ENCODE results near the gene CTDSPL. TPM values are rescaled to one million over a fixed set of nuclear protein-coding genes. Genes with fewer than 3 reads are reported as not detected.

Gene CTDSPL
- total and polyA plus RNA-seq, 2 of the 13 experiments (the other 11 are each of a cell fraction or from before 2014, with no cell fraction given) = 26.1 to 142 TPM

- TF ChIP-seq HMG20B (CRISPR knock-in tag; conservative IDR thresholded peaks at IDR 0.05) (0 out of 2 replicates have a peak, but pooled peaks have one; percentile 21), KDM1A (CRISPR knock-in tag; IDR thresholded peaks at IDR 0.05) (peak; percentile 78), MED1 (CRISPR knock-in tag; IDR thresholded peaks at IDR 0.05) (peak; percentile 95), KLF13 (CRISPR knock-in tag; IDR thresholded peaks at IDR 0.05) (no peak), ZMYM4 (CRISPR knock-in tag; IDR thresholded peaks at IDR 0.05) (peak; percentile 90), ZNF580 (CRISPR knock-in tag; IDR thresholded peaks at IDR 0.05; ENCODE audit: borderline replicate concordance, low read depth) (peak; percentile 72; the same call in 1 of the 2 replicates), NAIF1 (CRISPR knock-in tag; IDR thresholded peaks at IDR 0.05; ENCODE audit: borderline replicate concordance) (no peak), ZNF704 (CRISPR knock-in tag; IDR thresholded peaks at IDR 0.05; ENCODE audit: borderline replicate concordance) (no peak; the same call in 1 of the 2 replicates), NFYB (CRISPR knock-in tag; IDR thresholded peaks at IDR 0.05) (no peak), ZNF12 (CRISPR knock-in tag; IDR thresholded peaks at IDR 0.05) (peak; percentile 9; the same call in 1 of the 2 replicates), ZNF281 (CRISPR knock-in tag; IDR thresholded peaks at IDR 0.05; ENCODE audit: borderline replicate concordance) (no peak; the same call in 1 of the 2 replicates), SYNCRIP (IDR thresholded peaks at IDR 0.05; ENCODE audit: insufficient read depth, low read depth, low read length) (no peak), SKIL (CRISPR knock-in tag; IDR thresholded peaks at IDR 0.05; ENCODE audit: borderline replicate concordance) (0 out of 2 replicates have a peak, but pooled peaks have one; percentile 16), DRAP1 (CRISPR knock-in tag; IDR thresholded peaks at IDR 0.05) (peak; percentile 49; the same call in 1 of the 2 replicates), KLF12 (CRISPR knock-in tag; IDR thresholded peaks at IDR 0.05; ENCODE audit: borderline replicate concordance) (peak; percentile 69; the same call in 1 of the 2 replicates), ESRRA (CRISPR knock-in tag; IDR thresholded peaks at IDR 0.05; ENCODE audit: low read depth) (peak; percentile 26; the same call in 1 of the 2 replicates)
These were observed 44.5 kb downstream of the CTDSPL start (continued) for GRCh38 chr3:37905987-37906674.

Data from HepG2 (cell line).